SK-N-SH (cell line): Measurements from ENCODE around the gene BTAF1. TPM values are rescaled to one million over a fixed set of nuclear protein-coding genes. Genes with fewer than 3 reads are reported as not detected.

Experiments
- CTCF ChIA-PET: fragments of 300-600, 350-600 bp; formaldehyde crosslinking; extraction: SDS; loops from one replicate; lab custom pipeline; 2021; lab: Yijun Ruan, JAX
- POLR2A ChIA-PET: fragments of 350-600 bp; sonication (Branson Sonifier 250); formaldehyde crosslinking; extraction: SDS; loops from one replicate; lab custom pipeline; 2020; ENCODE audit warnings: antibody characterized with exemption, inconsistent platforms; lab: Yijun Ruan, JAX
- DNase-seq: peaks from one replicate; pipeline ENCODE4 v3.0.0; 2012
- H2AFZ ChIP-seq: fragments of 200-600 bp; sonication (generic); 2 replicates; pipeline ENCODE4 v1.8.1; 2016; ENCODE audit warnings: antibody characterized with exemption, mild to moderate bottlenecking, low read depth
- H3F3A ChIP-seq: fragments of 200-600 bp; sonication (generic); replicated peaks from 2 replicates; pipeline ENCODE3; 2016; ENCODE audit warnings: antibody characterized with exemption, mild to moderate bottlenecking; ENCODE audit not compliant: insufficient read depth
- H3K27ac ChIP-seq, 2 experiments: fragments of 200-500 bp in 1 of 2; fragments of 200-600 bp in 1 of 2; sonication (Bioruptor generic) in 1 of 2; sonication (generic), shearing (Covaris generic) in 1 of 2; 2 replicates each; pipeline versions ENCODE4 v1.5.1 to v1.6.1; 2014 to 2016; ENCODE audit warnings: low read depth in 2 of 2, inconsistent platforms in 1 of 2, low read length in 1 of 2, mild to moderate bottlenecking in 1 of 2, mixed read lengths in 1 of 2
- H3K27me3 ChIP-seq: fragments of 200-600 bp; sonication (generic), shearing (Covaris generic); 2 replicates; pipeline ENCODE4 v1.6.1; 2016; ENCODE audit warnings: mixed run types; ENCODE audit not compliant: insufficient read depth
- H3K36me3 ChIP-seq, 2 experiments: fragments of 200-500 bp in 1 of 2; fragments of 200-600 bp in 1 of 2; sonication (Bioruptor generic) in 1 of 2; sonication (generic) in 1 of 2; replicated peaks in 1 of 2; 2 replicates each; pipeline versions ENCODE3 to v1.5.1; 2014 to 2016; ENCODE audit warnings: low read length in 1 of 2, mild to moderate bottlenecking in 1 of 2; ENCODE audit not compliant: insufficient read depth in 2 of 2, control insufficient read depth in 1 of 2
- H3K4me1 ChIP-seq, 2 experiments: fragments of 200-500 bp in 1 of 2; fragments of 200-600 bp in 1 of 2; sonication (Bioruptor generic) in 1 of 2; sonication (generic), shearing (Covaris generic) in 1 of 2; 2 replicates each; pipeline versions ENCODE4 v1.5.1 to v1.6.1; 2014 to 2016; ENCODE audit warnings: low read depth in 1 of 2, low read length in 1 of 2, mixed run types in 1 of 2; ENCODE audit not compliant: insufficient read depth in 2 of 2, control insufficient read depth in 1 of 2
- H3K4me2 ChIP-seq: fragments of 200-600 bp; sonication (generic), shearing (Covaris generic); 2 replicates; pipeline ENCODE4 v1.6.1; 2017; ENCODE audit warnings: mixed run types
- H3K4me3 ChIP-seq, 2 experiments: fragments of 200-500 bp in 1 of 2; fragments of 200-600 bp in 1 of 2; sonication (Bioruptor generic) in 1 of 2; sonication (generic), shearing (Covaris generic) in 1 of 2; 2 replicates each; pipeline versions ENCODE4 v1.5.1 to v1.8.1; 2014 to 2016; ENCODE audit warnings: low read depth in 2 of 2, inconsistent platforms in 1 of 2, low read length in 1 of 2, mild to moderate bottlenecking in 1 of 2, mixed read lengths in 1 of 2, moderate library complexity in 1 of 2
- H3K79me2 ChIP-seq: fragments of 200-600 bp; sonication (generic); 2 replicates; pipeline ENCODE4 v1.8.1; 2017; ENCODE audit warnings: mild to moderate bottlenecking; ENCODE audit not compliant: insufficient read depth
- H3K9ac ChIP-seq: fragments of 200-600 bp; sonication (generic); 2 replicates; pipeline ENCODE4 v1.6.1; 2017; ENCODE audit warnings: mixed run types
- H3K9me2 ChIP-seq: fragments of 200-600 bp; sonication (generic); 2 replicates; pipeline ENCODE4 v1.6.1; 2017; ENCODE audit warnings: mixed run types
- H3K9me3 ChIP-seq: fragments of 200-600 bp; sonication (generic); 2 replicates; pipeline ENCODE4 v1.6.1; 2017; ENCODE audit warnings: mixed run types, mild to moderate bottlenecking, moderate library complexity
- H4K20me1 ChIP-seq: fragments of 200-600 bp; sonication (generic); 2 replicates; pipeline ENCODE4 v1.6.1; 2017; ENCODE audit warnings: mild to moderate bottlenecking, mixed run types; ENCODE audit not compliant: insufficient read depth
- CHD2 ChIP-seq: fragments of 150-350 bp; IDR thresholded peaks from 2 replicates; pipeline ENCODE4 v1.6.1; 2018; ENCODE audit warnings: low read length; ENCODE audit not compliant: partially characterized antibody
- CTCF ChIP-seq: fragments of 200-600 bp; sonication (generic); IDR thresholded peaks from 2 replicates; pipeline ENCODE4 v1.6.1; 2017; ENCODE audit warnings: antibody characterized with exemption, mild to moderate bottlenecking, moderate library complexity
- FOSL2 ChIP-seq: IDR thresholded peaks from 2 replicates; pipeline ENCODE4 v1.4.0; 2012; ENCODE audit warnings: low read depth, mild to moderate bottlenecking, moderate library complexity, borderline replicate concordance
- FOXM1 ChIP-seq: IDR thresholded peaks from 2 replicates; pipeline ENCODE4 v1.4.0; 2012; ENCODE audit warnings: low read depth, mild to moderate bottlenecking
- GABPA ChIP-seq: IDR thresholded peaks from 2 replicates; pipeline ENCODE4 v1.4.0; 2012; ENCODE audit warnings: low read depth, mild to moderate bottlenecking
- GATA2 ChIP-seq: sonication (generic); formaldehyde crosslinking; IDR thresholded peaks from 2 replicates; pipeline ENCODE4 v1.5.0; 2020; ENCODE audit warnings: mild to moderate bottlenecking, missing genetic modification reagents
- JUND ChIP-seq: IDR thresholded peaks from 2 replicates; pipeline ENCODE4 v1.4.0; 2012
- MEF2A ChIP-seq: IDR thresholded peaks from 2 replicates; pipeline ENCODE4 v1.4.0; 2012; ENCODE audit warnings: low read depth, borderline replicate concordance
- NFIC ChIP-seq: IDR thresholded peaks from 2 replicates; pipeline ENCODE4 v1.4.0; 2012; ENCODE audit warnings: borderline replicate concordance
- POLR2AphosphoS5 ChIP-seq: IDR thresholded peaks from 2 replicates; pipeline ENCODE4 v1.6.1; 2012; ENCODE audit warnings: low read depth, low read length
- RCOR1 ChIP-seq: fragments of 150-350 bp; IDR thresholded peaks from 2 replicates; pipeline ENCODE4 v1.6.1; 2017; ENCODE audit warnings: antibody characterized with exemption, low read length
- REST ChIP-seq: IDR thresholded peaks from 2 replicates; pipeline ENCODE4 v1.6.1; 2012; ENCODE audit warnings: mild to moderate bottlenecking, low read depth, low read length, moderate library complexity
- RXRA ChIP-seq: IDR thresholded peaks from 2 replicates; pipeline ENCODE4 v1.4.0; 2012; ENCODE audit warnings: low read depth, mild to moderate bottlenecking, borderline replicate concordance
- SIN3A ChIP-seq: IDR thresholded peaks from 2 replicates; pipeline ENCODE4 v1.6.1; 2012; ENCODE audit warnings: low read depth, mild to moderate bottlenecking, low read length, moderate library complexity, borderline replicate concordance
- SMC3 ChIP-seq: IDR thresholded peaks from 2 replicates; pipeline ENCODE4 v1.6.1; 2012; ENCODE audit warnings: low read depth, low read length, improper control_type of control experiment
- USF1 ChIP-seq: IDR thresholded peaks from 2 replicates; pipeline ENCODE4 v1.4.0; 2012; ENCODE audit warnings: low read depth, borderline replicate concordance
- YY1 ChIP-seq: IDR thresholded peaks from 2 replicates; pipeline ENCODE4 v1.4.0; 2012; ENCODE audit warnings: low read depth, mild to moderate bottlenecking
- WGBS: methylation state at CpG from one replicate; pipeline ENCODE4 v1.1.6; 2017; ENCODE audit warnings: low lambda C conversion rate; 5-methylcytosine and 5-hydroxymethylcytosine counted together
- polyA plus RNA-seq, 3 experiments: library from polyadenylated mRNA; depleted of rRNA; stranded (reverse); fragments of >200 nt; gene quantifications; 2 replicates each; pipeline ENCODE4 v1.2.3, GENCODE V29; 2012
- TF ChIP-seq, protein P1 (sequence below): fragments of 150-350 bp; IDR thresholded peaks from 2 replicates; pipeline ENCODE4 v1.6.1; 2016; ENCODE audit warnings: mild to moderate bottlenecking, low read depth, low read length
- TF ChIP-seq, protein P2 (sequence below): IDR thresholded peaks from 2 replicates; pipeline ENCODE4 v1.4.0; 2012; ENCODE audit warnings: low read depth

The BTAF1 gene
- polyA plus RNA-seq, 1 of the 3 experiments (the other 2 are of a cell fraction) = 9.8 TPM

DNA sequence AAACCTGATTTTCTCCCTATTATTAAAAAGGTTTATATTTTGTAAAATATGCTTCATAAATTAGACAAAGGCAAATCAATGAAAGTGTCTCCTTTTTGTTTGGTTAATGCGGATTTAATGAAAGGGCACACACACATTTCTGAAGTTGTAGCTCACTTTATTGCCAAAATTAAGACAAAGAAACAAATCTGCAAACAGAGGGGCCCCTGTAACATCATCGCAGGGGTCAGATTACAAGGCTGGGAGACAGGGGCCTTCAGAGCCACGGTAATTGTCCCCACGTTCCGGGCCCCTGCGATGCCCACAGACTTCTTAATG lies 36.7 kb upstream of the BTAF1 start:
- H3K9me3 ChIP-seq = no peaks in the 10 kb centered on the region
- H3F3A ChIP-seq = no peaks in the 10 kb centered on the region
- no peaks in the 10 kb centered on the region for H3K27me3 ChIP-seq
- no peaks in the 10 kb centered on the region for H3K79me2 ChIP-seq
- ChIA-PET CTCF (interaction anchor here (0.8 to 1.4 kb wide), 7 partner anchors 12 to 128 kb away, joined by 3 to 5 read pairs (median 3); no protein-coding TSS in a partner anchor), POLR2A (interaction anchor here (1.0 to 1.4 kb wide), 2 partner anchors 21 to 89 kb away, joined by 4 to 6 read pairs; partner anchors contain the start of gene TNKS2)
- H2AFZ ChIP-seq = peak overlapping the region; percentile 94
- WGBS = 28% methylated on average over 6 of the region's 6 CpGs
- no peak for DNase-seq
- no peaks in the 10 kb centered on the region for H4K20me1 ChIP-seq
- H3K4me3 ChIP-seq = peak overlapping the region; percentile 58 to 63
- H3K9me2 ChIP-seq = no peaks in the 10 kb centered on the region
- no peaks in the 10 kb centered on the region for H3K36me3 ChIP-seq
- no peak overlapping the region for H3K9ac ChIP-seq
- peak overlapping the region; percentile 78 for H3K4me2 ChIP-seq
- H3K4me1 ChIP-seq = peaks cover 0 to 9% of the 10 kb centered on the region in 2 experiments; a peak in 2 of 4 replicates
- H3K27ac ChIP-seq = no peak overlapping the region
- TF ChIP-seq, protein P1, sequence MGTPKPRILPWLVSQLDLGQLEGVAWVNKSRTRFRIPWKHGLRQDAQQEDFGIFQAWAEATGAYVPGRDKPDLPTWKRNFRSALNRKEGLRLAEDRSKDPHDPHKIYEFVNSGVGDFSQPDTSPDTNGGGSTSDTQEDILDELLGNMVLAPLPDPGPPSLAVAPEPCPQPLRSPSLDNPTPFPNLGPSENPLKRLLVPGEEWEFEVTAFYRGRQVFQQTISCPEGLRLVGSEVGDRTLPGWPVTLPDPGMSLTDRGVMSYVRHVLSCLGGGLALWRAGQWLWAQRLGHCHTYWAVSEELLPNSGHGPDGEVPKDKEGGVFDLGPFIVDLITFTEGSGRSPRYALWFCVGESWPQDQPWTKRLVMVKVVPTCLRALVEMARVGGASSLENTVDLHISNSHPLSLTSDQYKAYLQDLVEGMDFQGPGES = no peak
- TF ChIP-seq FOSL2 (no peak), CTCF (no peak), JUND (no peak), RCOR1 (no peak), NFIC (no peak)

- Histone ChIP-seq H3K9ac (no peak overlapping the region; the same call in 1 of the 2 replicates), H3F3A (no peaks in the 10 kb centered on the region), H3K9me2 (no peaks in the 10 kb centered on the region), H3K4me1 (peaks cover 0 to 9% of the 10 kb centered on the region in 2 experiments; a peak in 2 of 4 replicates), H3K4me2 (peak overlapping the region; percentile 78), H3K4me3 (peak overlapping the region; percentile 58 to 63), H3K36me3 (no peaks in the 10 kb centered on the region), H3K79me2 (no peaks in the 10 kb centered on the region), H3K9me3 (no peaks in the 10 kb centered on the region), H2AFZ (peak overlapping the region; percentile 94), H3K27me3 (no peaks in the 10 kb centered on the region), H4K20me1 (no peaks in the 10 kb centered on the region), H3K27ac (no peak overlapping the region)
- POLR2A ChIA-PET = interaction anchor here (1.0 to 1.4 kb wide), 2 partner anchors 21 to 89 kb away, joined by 4 to 6 read pairs; partner anchors contain the start of gene TNKS2
- WGBS = 4% methylated on average over 34 of the region's 59 CpGs
- CTCF ChIA-PET = interaction anchor here (0.8 to 1.4 kb wide), 6 partner anchors 12 to 129 kb away, joined by 3 read pairs; no protein-coding TSS in a partner anchor
- peak; percentile 84 for DNase-seq
- TF ChIP-seq CHD2 (no peak), POLR2AphosphoS5 (no peak), GATA2 (0 out of 2 replicates have a peak, but pooled peaks have one; percentile 9), FOSL2 (no peak), FOXM1 (no peak), SIN3A (0 out of 2 replicates have a peak, but pooled peaks have one; percentile 14), NFIC (no peak), MEF2A (no peak), YY1 (no peak), SMC3 (no peak), USF1 (peak; percentile 49; the same call in 1 of the 2 replicates), GABPA (no peak), REST (no peak), RXRA (no peak)
- TF ChIP-seq, protein P2, sequence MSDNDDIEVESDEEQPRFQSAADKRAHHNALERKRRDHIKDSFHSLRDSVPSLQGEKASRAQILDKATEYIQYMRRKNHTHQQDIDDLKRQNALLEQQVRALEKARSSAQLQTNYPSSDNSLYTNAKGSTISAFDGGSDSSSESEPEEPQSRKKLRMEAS = peak; percentile 65
Measured at GRCh38 chr10:91887272-91888076, 36.1 kb upstream of the BTAF1 start.
